Stomach (tissue), 9 donors: Measurements from ENCODE around the gene PON1. TPM values are rescaled to one million over a fixed set of nuclear protein-coding genes. Genes with fewer than 3 reads are reported as not detected.
A peak's percentile ranks its signal among the peaks of the same experiment; 100 is the strongest.

Source experiments
- DNase-seq, 2 donors: peaks; one replicate each; pipeline versions ENCODE4 v3.0.0 to v3.0.0-alpha.2; 2013 to 2019
- H3K27ac ChIP-seq, 5 donors: fragments of 200-600 bp in 4 of 5; sonication (generic) in 4 of 5; one replicate each; pipeline ENCODE4 v1.5.1; 2013 to 2019; ENCODE audit warnings: mild to moderate bottlenecking in 1 of 5, moderate library complexity in 1 of 5
- H3K27me3 ChIP-seq, 3 donors: fragments of 200-600 bp; sonication (generic); one replicate each; pipeline ENCODE4 v1.5.1; 2017 to 2019; ENCODE audit warnings: mixed run types in 1 of 3
- H3K36me3 ChIP-seq, 4 donors: fragments of 200-600 bp; sonication (generic); 1 replicate in 3 of 4; 2 replicates in 1 of 4; pipeline ENCODE4 v1.5.1; 2016 to 2019
- H3K4me1 ChIP-seq, 4 donors: fragments of 200-600 bp; sonication (generic); one replicate each; pipeline ENCODE4 v1.5.1; 2016 to 2019
- H3K4me3 ChIP-seq, 4 donors: fragments of 200-600 bp; sonication (generic) in 3 of 4; one replicate each; pipeline ENCODE4 v1.5.1; 2016 to 2019; ENCODE audit warnings: mild to moderate bottlenecking in 1 of 4
- H3K9me3 ChIP-seq, 4 donors: fragments of 200-600 bp; sonication (generic); one replicate each; pipeline ENCODE4 v1.5.1; 2016 to 2019
- EP300 ChIP-seq: sonication (generic); formaldehyde crosslinking; IDR thresholded peaks from one replicate; pipeline ENCODE4 v1.6.1; 2017; ENCODE audit warnings: antibody characterized with exemption
- POLR2A ChIP-seq, 4 donors: fragments of 450-650 bp; IDR thresholded peaks; one replicate each; pipeline ENCODE4 v1.6.1; 2016; ENCODE audit warnings: antibody characterized with exemption in 4 of 4, control low read depth in 2 of 4, mild to moderate bottlenecking in 1 of 4, moderate library complexity in 1 of 4
- POLR2AphosphoS5 ChIP-seq, 3 donors: sonication (generic); formaldehyde crosslinking; IDR thresholded peaks; one replicate each; pipeline ENCODE4 v1.6.1; 2016; ENCODE audit warnings: antibody characterized with exemption in 3 of 3
- WGBS, 5 donors: extraction: QIAGEN DNeasy Blood & Tissue Kit in 3 of 5; methylation state at CpG; one replicate each; pipeline versions ENCODE4 v1.1.5 to v1.1.7; 2013 to 2018; 5-methylcytosine and 5-hydroxymethylcytosine counted together
- intact Hi-C: fragments of 100-400 bp; cut with DNase I; formaldehyde crosslinking; loops from one replicate; pipeline ENCODE4 v1.15.1; 2023; ENCODE audit warnings: low total_unique reads
- polyA plus RNA-seq, 3 donors: library from polyadenylated mRNA; stranded (reverse); fragments of 200-250 nt; gene quantifications; one replicate each; pipeline ENCODE4 v1.2.3, GENCODE V29; 2013
- total RNA-seq, 5 donors: library from RNA; depleted of rRNA; stranded (reverse); fragments of >200 nt; gene quantifications; one replicate each; pipeline versions ENCODE4 v1.1.0 to v1.2.3, GENCODE V29; 2014 to 2016
- TF ChIP-seq, protein P1 (sequence below), 7 experiments: fragments of 450-650 bp in 4 of 7; fragments of 200-600 bp in 3 of 7; sonication (generic) in 3 of 7; IDR thresholded peaks; one replicate each; pipeline ENCODE4 v1.5.1; 2016 to 2019; ENCODE audit warnings: antibody characterized with exemption in 7 of 7, control low read depth in 2 of 7, mild to moderate bottlenecking in 1 of 7
- donor health status: healthy with polysubstance abuse.
- donor health status: Bipolar disorder and iron deficiency.
- donor health status: healthy.

Gene PON1
- total and polyA plus RNA-seq, 8 donors: 0.30 to 0.55 TPM; not detected in 6

DNA sequence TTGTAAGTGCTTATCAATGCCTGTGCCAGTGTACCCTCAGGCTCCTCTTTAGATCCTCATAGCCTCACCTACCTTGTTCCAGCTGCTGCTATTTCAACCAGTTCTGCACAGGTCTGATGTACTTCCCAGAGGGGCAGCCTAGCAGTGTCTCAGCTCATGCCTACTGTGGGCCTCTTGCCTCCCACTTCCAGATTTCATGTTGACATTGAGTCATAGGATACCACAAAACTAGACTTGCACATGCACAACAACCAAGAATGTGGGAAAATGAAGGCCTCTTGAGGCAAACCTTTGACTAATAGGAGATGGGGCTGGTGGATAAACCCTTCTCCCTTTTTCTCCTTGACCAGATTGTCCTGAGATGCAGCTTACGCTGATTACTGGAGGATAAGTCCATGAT, 40.8 kb upstream of the PON1 start:
- Histone ChIP-seq H3K27me3 (no peaks in the 10 kb centered on the region), H3K9me3 (no peaks in the 10 kb centered on the region), H3K36me3 (no peaks in the 10 kb centered on the region), H3K4me1 (no peaks in the 10 kb centered on the region), H3K27ac (no peak overlapping the region), H3K4me3 (no peak overlapping the region)
- intact Hi-C loops: no loop called here
- no peak for DNase-seq
- TF ChIP-seq POLR2A (IDR thresholded peaks at IDR 0.05): no peak
- no peak for TF ChIP-seq POLR2AphosphoS5 (IDR thresholded peaks at IDR 0.05)
- TF ChIP-seq EP300: no peak
- TF ChIP-seq, protein P1, sequence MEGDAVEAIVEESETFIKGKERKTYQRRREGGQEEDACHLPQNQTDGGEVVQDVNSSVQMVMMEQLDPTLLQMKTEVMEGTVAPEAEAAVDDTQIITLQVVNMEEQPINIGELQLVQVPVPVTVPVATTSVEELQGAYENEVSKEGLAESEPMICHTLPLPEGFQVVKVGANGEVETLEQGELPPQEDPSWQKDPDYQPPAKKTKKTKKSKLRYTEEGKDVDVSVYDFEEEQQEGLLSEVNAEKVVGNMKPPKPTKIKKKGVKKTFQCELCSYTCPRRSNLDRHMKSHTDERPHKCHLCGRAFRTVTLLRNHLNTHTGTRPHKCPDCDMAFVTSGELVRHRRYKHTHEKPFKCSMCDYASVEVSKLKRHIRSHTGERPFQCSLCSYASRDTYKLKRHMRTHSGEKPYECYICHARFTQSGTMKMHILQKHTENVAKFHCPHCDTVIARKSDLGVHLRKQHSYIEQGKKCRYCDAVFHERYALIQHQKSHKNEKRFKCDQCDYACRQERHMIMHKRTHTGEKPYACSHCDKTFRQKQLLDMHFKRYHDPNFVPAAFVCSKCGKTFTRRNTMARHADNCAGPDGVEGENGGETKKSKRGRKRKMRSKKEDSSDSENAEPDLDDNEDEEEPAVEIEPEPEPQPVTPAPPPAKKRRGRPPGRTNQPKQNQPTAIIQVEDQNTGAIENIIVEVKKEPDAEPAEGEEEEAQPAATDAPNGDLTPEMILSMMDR (IDR thresholded peaks at IDR 0.05): no peak
- WGBS, 5 donors: 95 to 100% (median 100%) methylated on average over 1 of the region's 1 CpG

DNA sequence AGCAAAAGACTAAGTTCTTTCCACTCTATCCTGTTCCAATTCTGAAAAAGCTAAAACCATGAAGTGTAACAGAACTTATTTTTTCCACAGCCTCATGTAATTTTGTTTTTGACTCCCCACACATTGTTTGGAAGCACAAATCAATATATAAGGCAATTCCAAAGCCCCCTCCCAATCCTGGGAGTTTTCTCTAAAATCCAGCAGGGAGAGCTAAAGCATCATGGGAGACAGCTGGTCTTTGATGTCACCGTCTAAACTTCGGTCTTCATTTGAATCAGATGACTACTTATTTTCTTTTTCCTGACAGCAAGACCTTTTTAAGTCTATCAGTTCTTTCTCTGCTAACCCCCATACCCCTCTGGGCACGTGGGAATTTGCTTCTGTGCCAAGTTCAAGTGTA, 33.3 kb upstream of the PON1 start:
- no peak overlapping the region for H3K27ac ChIP-seq
- intact Hi-C loops: no loop called here

DNA sequence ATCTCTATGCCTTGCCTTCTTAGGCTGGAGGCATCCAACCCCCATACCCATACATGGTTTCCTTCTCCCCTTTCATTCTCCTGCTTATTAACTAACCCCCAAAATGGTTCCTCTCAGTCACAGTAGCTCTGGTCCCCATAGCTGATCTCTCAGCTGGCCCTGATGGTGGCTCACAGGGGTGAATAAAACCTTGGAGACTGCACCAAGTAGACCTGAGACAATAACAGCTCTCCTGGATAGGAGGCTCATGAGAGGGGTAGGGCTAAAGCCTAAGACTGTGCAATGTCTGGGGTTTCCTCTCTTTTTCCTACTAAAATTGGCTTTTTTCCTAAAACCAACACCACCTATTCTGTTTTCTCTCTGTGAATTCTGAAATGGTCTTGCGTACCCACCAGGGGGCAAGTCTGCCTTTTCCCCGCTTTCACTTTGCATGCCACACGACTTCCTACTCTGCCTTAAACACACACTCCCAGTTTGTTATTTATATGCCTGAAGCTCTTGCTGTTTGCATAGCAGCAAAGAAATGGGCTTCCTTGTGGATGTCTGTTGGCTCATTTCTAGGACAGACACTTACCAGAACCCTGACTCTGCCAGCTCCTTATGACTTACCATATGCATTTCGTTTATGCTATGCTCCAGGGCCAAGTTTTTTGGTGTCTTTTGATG, 18.4 kb upstream of the PON1 start:
- Histone ChIP-seq H3K4me3 (no peak overlapping the region), H3K27me3 (no peaks in the 10 kb centered on the region), H3K9me3 (no peaks in the 10 kb centered on the region), H3K27ac (no peak overlapping the region), H3K4me1 (no peaks in the 10 kb centered on the region), H3K36me3 (no peaks in the 10 kb centered on the region)
- TF ChIP-seq POLR2A (IDR thresholded peaks at IDR 0.05): no peak
- TF ChIP-seq EP300: no peak
- TF ChIP-seq, protein P1 (IDR thresholded peaks at IDR 0.05): no peak
- no peak for TF ChIP-seq POLR2AphosphoS5 (IDR thresholded peaks at IDR 0.05)
- peak in 1 of 2 donors; percentile 34 for DNase-seq
- 49 to 67% (median 66%) methylated on average over 4 of the region's 4 CpGs for WGBS, 5 donors
- intact Hi-C loops: no loop called here

More for the DNA sequence above, 33.3 kb upstream of the PON1 start:
- Histone ChIP-seq H3K36me3 (no peaks in the 10 kb centered on the region), H3K4me1 (no peaks in the 10 kb centered on the region), H3K27me3 (no peaks in the 10 kb centered on the region), H3K9me3 (peaks cover 0 to 5% (median 0%) of the 10 kb centered on the region in 4 donors), H3K4me3 (no peak overlapping the region)
- TF ChIP-seq POLR2A (IDR thresholded peaks at IDR 0.05) (no peak), POLR2AphosphoS5 (IDR thresholded peaks at IDR 0.05) (no peak), EP300 (no peak)
- TF ChIP-seq, protein P1 (IDR thresholded peaks at IDR 0.05): no peak
- DNase-seq: no peak
- WGBS, 5 donors: 41 to 53% (median 49%) methylated on average over 3 of the region's 3 CpGs

DNA sequence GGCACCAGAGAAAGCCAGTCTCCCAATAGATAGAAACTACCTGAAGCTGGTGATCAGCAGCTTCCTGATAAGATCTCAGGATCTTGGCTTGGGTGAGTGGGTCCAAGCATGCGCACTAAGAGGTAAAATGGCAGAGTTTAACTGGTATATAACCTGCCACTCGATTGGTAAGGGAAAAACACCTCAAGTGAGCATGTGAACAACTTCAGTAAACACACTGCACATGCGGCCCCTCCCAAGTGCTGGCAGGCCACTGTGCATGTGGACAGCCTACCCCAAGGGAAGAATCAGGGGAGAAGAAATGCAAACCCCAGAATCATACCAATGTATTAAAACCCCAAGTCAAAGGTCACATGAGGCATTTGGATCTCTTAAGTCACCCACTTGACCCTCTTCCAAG, 17.7 kb upstream of the PON1 start:
- no peak for DNase-seq

More for the DNA sequence above, 17.7 kb upstream of the PON1 start:
- Histone ChIP-seq H3K4me1 (no peaks in the 10 kb centered on the region), H3K36me3 (no peaks in the 10 kb centered on the region), H3K27ac (no peak overlapping the region), H3K9me3 (no peaks in the 10 kb centered on the region), H3K27me3 (no peaks in the 10 kb centered on the region), H3K4me3 (no peak overlapping the region)
- WGBS, 5 donors: 68 to 86% (median 75%) methylated on average over 3 of the region's 3 CpGs
- intact Hi-C loops: no loop called here
- TF ChIP-seq, protein P1 (IDR thresholded peaks at IDR 0.05): no peak
- TF ChIP-seq POLR2A (IDR thresholded peaks at IDR 0.05): no peak
- TF ChIP-seq EP300: no peak
- TF ChIP-seq POLR2AphosphoS5 (IDR thresholded peaks at IDR 0.05): no peak
